Stimulated activated CD8-positive, alpha-beta memory T cell treated with anti-CD3 and anti-CD28 coated beads, Interleukin-7, amount 100 ng/mL, for 24 hours (primary cell): ENCODE data around the gene FNDC3B.

Experiments
- DNase-seq: peaks from one replicate; pipeline ENCODE4 v3.0.0-alpha.2; 2020; ENCODE audit warnings: low read depth

The FNDC3B gene

GRCh38 chr3:172404237-172404962 is 365.0 kb downstream of the FNDC3B start:
- DNase-seq = no peak

GRCh38 chr3:172405914-172406313 is 366.5 kb downstream of the FNDC3B start:
- no peak for DNase-seq

- DNase-seq = no peak
Observed at GRCh38 chr3:172407872-172408271, 368.5 kb downstream of the FNDC3B start.

- DNase-seq = no peak
Observed at GRCh38 chr3:172410702-172411477, 371.5 kb downstream of the FNDC3B start.

- no peak for DNase-seq
Observed at GRCh38 chr3:172411478-172411947, 372.1 kb downstream of the FNDC3B start.

GRCh38 chr3:172415323-172415722 is 375.9 kb downstream of the FNDC3B start:
- no peak for DNase-seq

- no peak for DNase-seq
Observed at GRCh38 chr3:172437713-172438112, 398.3 kb downstream of the FNDC3B start.

- no peak for DNase-seq
Observed at GRCh38 chr3:172438186-172438585, 398.8 kb downstream of the FNDC3B start.

- no peak for DNase-seq
Observed at GRCh38 chr3:172441581-172441980, 402.2 kb downstream of the FNDC3B start.

- DNase-seq = no peak
Observed at GRCh38 chr3:172442606-172443005, 403.2 kb downstream of the FNDC3B start.

- no peak for DNase-seq
Observed at GRCh38 chr3:172444821-172445220, 405.4 kb downstream of the FNDC3B start.

- no peak for DNase-seq
Observed at GRCh38 chr3:172446198-172446597, 406.8 kb downstream of the FNDC3B start.

- DNase-seq = no peak
Observed at GRCh38 chr3:172447611-172448579, 408.5 kb downstream of the FNDC3B start, which contains the start of gene GHSR. Gene GHSR (minus strand): TSS chr3:172448456. CDS start chr3:172448413, 43 bp downstream.

- DNase-seq = no peak
Observed at GRCh38 chr3:172448661-172449465, 409.5 kb downstream of the FNDC3B start.

- DNase-seq = no peak
Observed at GRCh38 chr3:172449466-172450149, 410.2 kb downstream of the FNDC3B start.
